Peyer's patch (tissue), 4 donors: Measurements from ENCODE around the gene ADAM23. TPM values are rescaled to one million over a fixed set of nuclear protein-coding genes. Genes with fewer than 3 reads are reported as not detected.

Source experiments
- DNase-seq, 3 donors: peaks; one replicate each; pipeline ENCODE4 v3.0.0-alpha.2; 2017 to 2019
- H3K27ac ChIP-seq, 4 donors: fragments of 200-600 bp; sonication (generic); one replicate each; pipeline ENCODE4 v1.5.1; 2016 to 2019
- H3K27me3 ChIP-seq, 2 donors: fragments of 200-600 bp; sonication (generic); one replicate each; pipeline ENCODE4 v1.5.1; 2019
- H3K36me3 ChIP-seq, 3 donors: fragments of 200-600 bp; sonication (generic); one replicate each; pipeline ENCODE4 v1.5.1; 2016 to 2019
- H3K4me1 ChIP-seq, 4 donors: fragments of 200-600 bp; sonication (generic); one replicate each; pipeline ENCODE4 v1.5.1; 2016 to 2019
- H3K4me3 ChIP-seq, 4 donors: fragments of 200-600 bp; sonication (generic); 1 replicate in 3 of 4; 2 replicates in 1 of 4; pipeline ENCODE4 v1.5.1; 2016 to 2019; ENCODE audit warnings: mild to moderate bottlenecking in 1 of 4
- H3K9me3 ChIP-seq, 4 donors: fragments of 200-600 bp; sonication (generic); one replicate each; pipeline ENCODE4 v1.5.1; 2016 to 2019; ENCODE audit warnings: mild to moderate bottlenecking in 1 of 4
- POLR2A ChIP-seq, 2 donors: fragments of 450-650 bp; IDR thresholded peaks; one replicate each; pipeline ENCODE4 v1.5.1; 2017; ENCODE audit warnings: antibody characterized with exemption in 2 of 2, mild to moderate bottlenecking in 2 of 2, moderate library complexity in 2 of 2
- total RNA-seq, 4 donors: library from RNA; depleted of rRNA; stranded (reverse); fragments of >200 nt; gene quantifications; one replicate each; pipeline ENCODE4 v1.1.0, GENCODE V29; 2016
- TF ChIP-seq, protein P1 (sequence below), 6 experiments: fragments of 450-650 bp in 4 of 6; fragments of 200-600 bp in 2 of 6; sonication (generic) in 1 of 6; IDR thresholded peaks; one replicate each; pipeline ENCODE4 v1.5.1; 2017 to 2019; ENCODE audit warnings: antibody characterized with exemption in 6 of 6, mild to moderate bottlenecking in 3 of 6, moderate library complexity in 1 of 6

Gene ADAM23
- total RNA-seq, 4 donors from 2014 or later = 0.47 to 2.5 (median 1.4) TPM

DNA sequence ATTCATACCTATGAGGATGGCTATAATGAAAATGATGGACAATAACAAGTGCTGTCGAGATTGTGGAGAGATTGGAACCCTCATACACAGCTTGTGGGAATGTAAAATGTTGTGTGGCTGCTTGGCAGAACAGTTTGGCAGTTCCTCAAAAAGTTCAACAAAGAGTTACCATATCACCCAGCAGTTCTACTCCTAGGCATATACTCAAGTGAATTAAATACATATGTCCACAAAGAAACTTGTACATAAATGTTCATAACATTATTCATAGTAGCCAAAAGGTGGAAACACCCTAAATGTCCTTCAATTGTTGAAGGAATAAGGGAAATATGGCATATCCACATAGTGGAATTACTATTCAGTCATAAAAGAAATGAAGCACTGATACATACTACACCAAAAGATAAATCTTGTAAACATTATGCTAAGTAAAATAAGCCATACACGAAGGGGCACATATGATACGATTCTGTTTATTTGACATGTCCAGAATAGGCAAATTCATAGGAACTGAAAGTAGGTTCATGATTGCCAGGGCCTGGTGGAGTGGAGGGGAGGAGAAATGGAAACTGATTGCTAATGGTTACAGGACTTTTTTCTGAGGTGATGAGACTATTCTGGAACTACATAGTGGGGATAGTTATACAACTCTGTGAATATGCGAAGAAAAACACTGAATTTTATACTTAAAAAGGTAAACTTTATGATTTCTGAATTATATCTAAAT is 92.1 kb downstream of the ADAM23 start:
- no peaks in the 10 kb centered on the region for H3K36me3 ChIP-seq
- no peaks in the 10 kb centered on the region for H3K9me3 ChIP-seq
- no peak for DNase-seq
- no peaks in the 10 kb centered on the region for H3K4me1 ChIP-seq
- TF ChIP-seq, protein P1, sequence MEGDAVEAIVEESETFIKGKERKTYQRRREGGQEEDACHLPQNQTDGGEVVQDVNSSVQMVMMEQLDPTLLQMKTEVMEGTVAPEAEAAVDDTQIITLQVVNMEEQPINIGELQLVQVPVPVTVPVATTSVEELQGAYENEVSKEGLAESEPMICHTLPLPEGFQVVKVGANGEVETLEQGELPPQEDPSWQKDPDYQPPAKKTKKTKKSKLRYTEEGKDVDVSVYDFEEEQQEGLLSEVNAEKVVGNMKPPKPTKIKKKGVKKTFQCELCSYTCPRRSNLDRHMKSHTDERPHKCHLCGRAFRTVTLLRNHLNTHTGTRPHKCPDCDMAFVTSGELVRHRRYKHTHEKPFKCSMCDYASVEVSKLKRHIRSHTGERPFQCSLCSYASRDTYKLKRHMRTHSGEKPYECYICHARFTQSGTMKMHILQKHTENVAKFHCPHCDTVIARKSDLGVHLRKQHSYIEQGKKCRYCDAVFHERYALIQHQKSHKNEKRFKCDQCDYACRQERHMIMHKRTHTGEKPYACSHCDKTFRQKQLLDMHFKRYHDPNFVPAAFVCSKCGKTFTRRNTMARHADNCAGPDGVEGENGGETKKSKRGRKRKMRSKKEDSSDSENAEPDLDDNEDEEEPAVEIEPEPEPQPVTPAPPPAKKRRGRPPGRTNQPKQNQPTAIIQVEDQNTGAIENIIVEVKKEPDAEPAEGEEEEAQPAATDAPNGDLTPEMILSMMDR (IDR thresholded peaks at IDR 0.05) = no peak
- TF ChIP-seq POLR2A (IDR thresholded peaks at IDR 0.05) = no peak
- no peaks in the 10 kb centered on the region for H3K27me3 ChIP-seq
- H3K4me3 ChIP-seq = no peak overlapping the region
- no peak overlapping the region for H3K27ac ChIP-seq

DNA sequence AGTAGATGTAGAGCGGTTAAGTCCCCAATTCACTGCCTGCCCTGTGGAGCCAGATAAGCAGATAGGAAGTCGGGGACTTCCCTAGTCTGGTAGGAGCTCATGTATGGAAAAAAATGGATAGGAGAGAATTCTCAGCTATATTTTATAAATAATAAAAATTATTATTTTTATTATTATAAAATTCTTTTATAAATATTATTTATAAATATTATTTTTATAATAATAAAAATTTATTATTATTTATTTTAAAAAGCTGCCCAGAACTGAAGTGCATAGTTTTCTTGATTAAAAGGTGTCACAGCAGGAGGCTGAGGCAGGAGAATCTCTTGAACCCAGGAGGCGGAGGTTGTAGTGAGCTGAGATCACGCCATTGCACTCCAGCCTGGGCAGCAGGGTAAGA is 97.4 kb downstream of the ADAM23 start:
- H3K36me3 ChIP-seq = no peaks in the 10 kb centered on the region
- H3K27ac ChIP-seq = no peak overlapping the region
- H3K9me3 ChIP-seq = no peaks in the 10 kb centered on the region
- no peaks in the 10 kb centered on the region for H3K4me1 ChIP-seq
- no peak overlapping the region for H3K4me3 ChIP-seq
- DNase-seq = no peak
- TF ChIP-seq POLR2A (IDR thresholded peaks at IDR 0.05) = no peak
- TF ChIP-seq, protein P1 (IDR thresholded peaks at IDR 0.05) = no peak
- no peaks in the 10 kb centered on the region for H3K27me3 ChIP-seq

DNA sequence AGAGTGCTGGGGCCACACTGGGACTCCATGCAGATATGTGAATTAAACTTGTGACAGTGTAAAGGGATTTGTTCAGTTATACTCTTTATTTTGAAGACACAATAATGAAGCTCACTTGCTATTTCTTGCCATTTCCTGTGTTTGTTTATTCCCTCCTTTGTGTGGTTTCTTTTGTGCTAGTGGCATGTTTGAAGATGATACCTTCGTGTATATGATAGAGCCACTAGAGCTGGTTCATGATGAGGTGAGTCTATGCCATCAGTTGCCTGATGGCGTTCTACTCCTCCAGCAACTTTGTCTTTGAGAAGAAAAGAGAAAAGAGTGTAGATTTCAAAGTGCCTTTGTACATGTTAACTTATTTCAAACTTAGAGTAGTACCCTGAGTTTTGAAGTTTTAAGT is 99.7 kb downstream of the ADAM23 start:
- no peaks in the 10 kb centered on the region for H3K36me3 ChIP-seq
- no peak for TF ChIP-seq POLR2A (IDR thresholded peaks at IDR 0.05)
- TF ChIP-seq, protein P1 (IDR thresholded peaks at IDR 0.05) = no peak
- H3K27me3 ChIP-seq = no peaks in the 10 kb centered on the region
- no peak overlapping the region for H3K4me3 ChIP-seq
- no peak for DNase-seq
- no peaks in the 10 kb centered on the region for H3K9me3 ChIP-seq
- no peak overlapping the region for H3K27ac ChIP-seq
- H3K4me1 ChIP-seq = no peaks in the 10 kb centered on the region

GRCh38 chr2:206548383-206548782 is 105.1 kb downstream of the ADAM23 start:
- Histone ChIP-seq H3K4me3 (no peak overlapping the region), H3K27me3 (no peaks in the 10 kb centered on the region), H3K9me3 (no peaks in the 10 kb centered on the region), H3K27ac (no peak overlapping the region), H3K4me1 (no peaks in the 10 kb centered on the region), H3K36me3 (no peaks in the 10 kb centered on the region)
- no peak for DNase-seq
- TF ChIP-seq, protein P1 (IDR thresholded peaks at IDR 0.05) = no peak
- TF ChIP-seq POLR2A (IDR thresholded peaks at IDR 0.05) = no peak

DNA sequence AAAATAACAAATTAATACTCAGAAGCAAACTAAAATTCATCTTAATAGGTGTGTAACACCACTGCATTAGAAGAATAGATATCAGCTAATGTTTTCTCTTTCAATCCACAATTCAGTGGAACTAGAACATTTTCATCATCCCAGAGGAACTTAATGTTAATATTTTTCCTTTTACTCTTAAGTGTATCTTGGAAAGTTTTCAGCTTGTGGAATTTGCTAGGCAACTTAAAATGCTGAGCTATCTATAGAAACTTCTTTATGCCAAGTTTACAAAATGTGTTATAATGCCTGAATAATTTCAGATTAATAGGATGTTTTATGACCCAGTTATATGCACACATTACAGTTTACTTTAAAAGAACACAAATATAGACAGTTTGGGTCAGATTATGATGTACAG is 112.4 kb downstream of the ADAM23 start:
- no peak for TF ChIP-seq POLR2A (IDR thresholded peaks at IDR 0.05)
- TF ChIP-seq, protein P1 (IDR thresholded peaks at IDR 0.05) = no peak
- Histone ChIP-seq H3K36me3 (no peaks in the 10 kb centered on the region), H3K4me1 (no peaks in the 10 kb centered on the region), H3K27ac (no peak overlapping the region), H3K4me3 (no peak overlapping the region), H3K27me3 (no peaks in the 10 kb centered on the region), H3K9me3 (no peaks in the 10 kb centered on the region)
- no peak for DNase-seq
